Activated CD8-positive, alpha-beta T cell treated with anti-CD3 and anti-CD28 coated beads for 36 hours (primary cell): ENCODE data around the gene ZFYVE21. TPM values are rescaled to one million over a fixed set of nuclear protein-coding genes. Genes with fewer than 3 reads are reported as not detected.

Experiments
- ATAC-seq: fragments of 200-7000 bp; cut with Tn5 transposase; one replicate; pipeline ENCODE4 v1.10.0; 2021; ENCODE audit warnings: mild to moderate bottlenecking, moderate library complexity
- CTCF ChIA-PET: fragments of 350-600 bp; sonication (Branson Sonifier 250); formaldehyde crosslinking; loops from one replicate; lab custom pipeline; 2021; ENCODE audit warnings: antibody characterized with exemption; lab: Charles Lee
- POLR2A ChIA-PET: fragments of 350-600 bp; sonication (Branson Sonifier 250); formaldehyde crosslinking; loops from one replicate; lab custom pipeline; 2021; ENCODE audit warnings: antibody characterized with exemption; lab: Charles Lee
- DNase-seq: peaks from one replicate; pipeline ENCODE4 v3.0.0-alpha.2; 2020
- H3K27ac Mint-ChIP-seq: one replicate; pipeline ENCODE4 v1.8.0; 2021; ENCODE audit warnings: mild to moderate bottlenecking, mixed read lengths
- H3K27me3 Mint-ChIP-seq: one replicate; pipeline ENCODE4 v1.8.0; 2021; ENCODE audit warnings: mixed read lengths
- H3K36me3 Mint-ChIP-seq: one replicate; pipeline ENCODE4 v1.8.0; 2021; ENCODE audit warnings: low read depth, mixed read lengths
- H3K4me1 Mint-ChIP-seq: one replicate; pipeline ENCODE4 v1.8.0; 2021; ENCODE audit warnings: low read depth, mixed read lengths
- H3K4me3 Mint-ChIP-seq: one replicate; pipeline ENCODE4 v1.8.0; 2021; ENCODE audit warnings: mild to moderate bottlenecking, moderate library complexity, mixed read lengths
- H3K9me3 Mint-ChIP-seq: one replicate; pipeline ENCODE4 v1.8.0; 2021; ENCODE audit warnings: mixed read lengths
- CTCF ChIP-seq: fragments of 200-600 bp; IDR thresholded peaks from one replicate; pipeline ENCODE4 v1.8.0; 2022; ENCODE audit warnings: antibody characterized with exemption, mild to moderate bottlenecking
- intact Hi-C: fragments of 100-400 bp; cut with micrococcal nuclease; formaldehyde crosslinking; loops from one replicate; pipeline ENCODE4 v1.10.0; 2022
- total RNA-seq, 2 experiments: library from RNA; stranded (reverse); gene quantifications; one replicate each; pipeline ENCODE4 v1.2.3, GENCODE V29; 2021

ZFYVE21 gene
- total RNA-seq, 2 experiments from 2014 or later = 10.4 to 11.6 TPM

- H3K4me3 Mint-ChIP-seq = no peak overlapping the region
- ATAC-seq = no peak
- peaks cover 3% of the 10 kb centered on the region for H3K36me3 Mint-ChIP-seq
- no peaks in the 10 kb centered on the region for H3K9me3 Mint-ChIP-seq
- POLR2A ChIA-PET = interaction anchor here (0.6 to 2.6 kb wide), 2 partner anchors 16 to 38 kb away, joined by 3 to 8 read pairs; no protein-coding TSS in a partner anchor
- H3K4me1 Mint-ChIP-seq = peaks cover 27% of the 10 kb centered on the region
- CTCF ChIA-PET = interaction anchor here (1.2 to 1.8 kb wide), 3 partner anchors 32 to 201 kb away, joined by 3 to 6 read pairs (median 3); no protein-coding TSS in a partner anchor
- DNase-seq = peak; percentile 15
- intact Hi-C loops = no loop called here
- no peak overlapping the region for H3K27ac Mint-ChIP-seq
- no peak for TF ChIP-seq CTCF
- H3K27me3 Mint-ChIP-seq = no peaks in the 10 kb centered on the region
Observed at GRCh38 chr14:103719751-103720150, 4.1 kb downstream of the ZFYVE21 start.

- no peak overlapping the region for H3K4me3 Mint-ChIP-seq
Observed at GRCh38 chr14:103721334-103722120, 5.9 kb downstream of the ZFYVE21 start.

GRCh38 chr14:103723748-103724081, 8.1 kb downstream of the ZFYVE21 start:
- DNase-seq = no peak
- no peaks in the 10 kb centered on the region for H3K9me3 Mint-ChIP-seq
- no peak for ATAC-seq
- POLR2A ChIA-PET = interaction anchor here (1.0 kb wide), 1 partner anchor 10 kb away, joined by 4 read pairs; no protein-coding TSS in a partner anchor
- CTCF ChIA-PET = no interaction called here
- no peak for TF ChIP-seq CTCF
- intact Hi-C loops = no loop called here
- peaks cover 11% of the 10 kb centered on the region for H3K4me1 Mint-ChIP-seq
- no peak overlapping the region for H3K27ac Mint-ChIP-seq
- no peaks in the 10 kb centered on the region for H3K27me3 Mint-ChIP-seq
- no peaks in the 10 kb centered on the region for H3K36me3 Mint-ChIP-seq
- no peak overlapping the region for H3K4me3 Mint-ChIP-seq

More at GRCh38 chr14:103721334-103722120, 5.9 kb downstream of the ZFYVE21 start:
- Mint-ChIP-seq H3K4me1 (peaks cover 27% of the 10 kb centered on the region), H3K27ac (no peak overlapping the region), H3K36me3 (no peaks in the 10 kb centered on the region), H3K27me3 (no peaks in the 10 kb centered on the region), H3K9me3 (no peaks in the 10 kb centered on the region)
- TF ChIP-seq CTCF = no peak
- intact Hi-C loops = no loop called here
- CTCF ChIA-PET = interaction anchor here (1.0 kb wide), 1 partner anchor 12 kb away, joined by 3 read pairs; no protein-coding TSS in a partner anchor
- ATAC-seq = no peak
- POLR2A ChIA-PET = interaction anchor here (0.7 to 1.0 kb wide), 2 partner anchors 34 to 1032 kb away, joined by 3 to 4 read pairs; no protein-coding TSS in a partner anchor
- peak; percentile 18 for DNase-seq

- DNase-seq (no peak), ATAC-seq (no peak)
- H3K27ac Mint-ChIP-seq = no peak overlapping the region
- no peak overlapping the region for H3K4me3 Mint-ChIP-seq
- POLR2A ChIA-PET = interaction anchor here (0.9 to 1.0 kb wide), 2 partner anchors 9 to 11 kb away, joined by 3 to 4 read pairs; no protein-coding TSS in a partner anchor
- H3K9me3 Mint-ChIP-seq = no peaks in the 10 kb centered on the region
- CTCF ChIA-PET = no interaction called here
- H3K36me3 Mint-ChIP-seq = no peaks in the 10 kb centered on the region
- no peak for TF ChIP-seq CTCF
- no peaks in the 10 kb centered on the region for H3K27me3 Mint-ChIP-seq
- intact Hi-C loops = no loop called here
- H3K4me1 Mint-ChIP-seq = peaks cover 9% of the 10 kb centered on the region
Observed at GRCh38 chr14:103724116-103724515, 8.5 kb downstream of the ZFYVE21 start.
